HepG2 (cell line): ENCODE data around the gene CPEB4. TPM values are rescaled to one million over a fixed set of nuclear protein-coding genes. Genes with fewer than 3 reads are reported as not detected.

Source experiments
- ATAC-seq: fragments of 200-7000 bp; cut with Tn5 transposase; 3 replicates; pipeline ENCODE4 v1.9.1; 2020; ENCODE audit warnings: mild to moderate bottlenecking, moderate library complexity
- BruUV-seq: library from RNA; stranded (reverse); fragments of 400-500 nt; replicated peaks from 2 replicates; lab custom pipeline; 2021; lab: Mats Ljungman, UMichigan
- CTCF ChIA-PET: fragments of 300-600 bp; formaldehyde crosslinking; extraction: SDS; loops from one replicate; lab custom pipeline; 2021; ENCODE audit warnings: low total read pairs, inconsistent platforms, low intra/inter-chr PET ratio; lab: Yijun Ruan, JAX
- POLR2A ChIA-PET: fragments of 350-600 bp; sonication (Branson Sonifier 250); formaldehyde crosslinking; loops from one replicate; lab custom pipeline; 2020; ENCODE audit warnings: antibody characterized with exemption, inconsistent platforms; lab: Yijun Ruan, JAX
- DNase-seq: peaks from one replicate; pipeline ENCODE4 v3.0.0-alpha.2; 2015; ENCODE audit warnings: low spot score
- FAIRE-seq: peaks from 3 replicates; lab custom pipeline; 2011; peaks lifted over from hg19 to GRCh38; lab: Jason Lieb, UNC
- H2AFZ ChIP-seq: one replicate; pipeline ENCODE4 v1.6.1; 2011; ENCODE audit warnings: low read length, inconsistent platforms
- H3K27ac ChIP-seq: fragments of 300-600 bp; 3 replicates; pipeline ENCODE4 v1.8.0; 2011; ENCODE audit warnings: mixed run types, mild to moderate bottlenecking, mixed read lengths, low read length, inconsistent platforms; ENCODE audit not compliant: insufficient read depth; ENCODE audit errors: extremely low read length
- H3K27me3 ChIP-seq, 2 experiments: fragments of 200-600 bp in 1 of 2; 2 replicates in 1 of 2; 3 replicates in 1 of 2; pipeline versions ENCODE4 v1.6.0 to v1.8.0; 2011; ENCODE audit warnings: low read length in 2 of 2, mild to moderate bottlenecking in 2 of 2, moderate library complexity in 2 of 2, inconsistent platforms in 1 of 2; ENCODE audit not compliant: insufficient read depth in 2 of 2, control insufficient read depth in 1 of 2
- H3K36me3 ChIP-seq, 2 experiments: fragments of 200-600 bp in 1 of 2; replicated peaks in 1 of 2; 2 replicates in 1 of 2; 3 replicates in 1 of 2; pipeline versions ENCODE4 v1.5.1 to v1.8.0; 2011; ENCODE audit warnings: low read length in 2 of 2, inconsistent platforms in 1 of 2; ENCODE audit not compliant: insufficient read depth in 2 of 2, control insufficient read depth in 1 of 2
- H3K4me1 ChIP-seq: 2 replicates; pipeline ENCODE4 v1.5.1; 2012; ENCODE audit warnings: low read length, inconsistent platforms; ENCODE audit not compliant: insufficient read depth
- H3K4me2 ChIP-seq: 2 replicates; pipeline ENCODE4 v1.6.0; 2011; ENCODE audit warnings: low read depth, low read length, inconsistent platforms
- H3K4me3 ChIP-seq, 3 experiments: fragments of 200-600 bp in 1 of 3; sonication (generic), shearing (Covaris generic) in 1 of 3; replicated peaks in 1 of 3; 2 replicates each; pipeline ENCODE4 v1.5.1; 2011 to 2016; ENCODE audit warnings: low read length in 3 of 3, inconsistent platforms in 2 of 3, low read depth in 2 of 3, mild to moderate bottlenecking in 2 of 3, control low read depth in 1 of 3, mixed read lengths in 1 of 3; ENCODE audit not compliant: insufficient read depth in 1 of 3
- H3K79me2 ChIP-seq: one replicate; pipeline ENCODE4 v1.6.1; 2011; ENCODE audit warnings: low read length, inconsistent platforms; ENCODE audit not compliant: insufficient read depth
- H3K9ac ChIP-seq: 2 replicates; pipeline ENCODE4 v1.6.0; 2011; ENCODE audit warnings: mild to moderate bottlenecking, low read depth, low read length, inconsistent platforms; ENCODE audit not compliant: insufficient read depth
- H3K9me3 ChIP-seq: 2 replicates; pipeline ENCODE4 v1.5.1; 2012; ENCODE audit warnings: mild to moderate bottlenecking, low read length
- H4K20me1 ChIP-seq: 2 replicates; pipeline ENCODE4 v1.6.0; 2011; ENCODE audit warnings: inconsistent platforms, mild to moderate bottlenecking, low read length, moderate library complexity; ENCODE audit not compliant: insufficient read depth
- ATF7 ChIP-seq, 2 experiments: fragments of 450-650 bp in 1 of 2; sonication (generic) in 1 of 2; formaldehyde crosslinking in 1 of 2; IDR thresholded peaks; 2 replicates each; pipeline versions ENCODE4 v1.4.0 to v1.6.1; 2016 to 2020; ENCODE audit warnings: antibody characterized with exemption in 1 of 2, mild to moderate bottlenecking in 1 of 2, missing genetic modification reagents in 1 of 2
- CEBPB ChIP-seq: IDR thresholded peaks from 2 replicates; pipeline ENCODE4 v1.6.1; 2011; ENCODE audit warnings: low read depth, low read length, improper control_type of control experiment, borderline replicate concordance
- CEBPG ChIP-seq: IDR thresholded peaks from 2 replicates; pipeline ENCODE4 v1.6.1; 2016
- FOXA3 ChIP-seq: IDR thresholded peaks from 2 replicates; pipeline ENCODE4 v1.6.1; 2016; ENCODE audit warnings: missing genetic modification reagents, missing compliant biosample characterization
- FOXP1 ChIP-seq, 2 experiments: fragments of 450-650 bp in 1 of 2; IDR thresholded peaks; 2 replicates each; pipeline ENCODE4 v1.6.1; 2017 to 2018; ENCODE audit warnings: antibody characterized with exemption in 1 of 2
- MXI1 ChIP-seq: IDR thresholded peaks from 3 replicates; pipeline ENCODE4 v1.6.1; 2012; ENCODE audit warnings: low read depth, low read length, inconsistent platforms, borderline replicate concordance
- NR2F6 ChIP-seq, 2 experiments: IDR thresholded peaks; 2 replicates each; pipeline ENCODE4 v1.6.1; 2016; ENCODE audit warnings: antibody characterized with exemption in 1 of 2, mild to moderate bottlenecking in 1 of 2
- U2AF1 ChIP-seq: fragments of 200-400 bp; formaldehyde crosslinking; optimal IDR thresholded peaks from 2 replicates; pipeline ENCODE3; 2017; ENCODE audit warnings: mild to moderate bottlenecking, low read depth, low read length
- ZNF282 ChIP-seq: fragments of 450-650 bp; IDR thresholded peaks from 2 replicates; pipeline ENCODE4 v1.6.1; 2018; ENCODE audit not compliant: partially characterized antibody
- WGBS: methylation state at CpG from one replicate; pipeline ENCODE4 v1.1.6; 2017; ENCODE audit warnings: low lambda C conversion rate; 5-methylcytosine and 5-hydroxymethylcytosine counted together
- in situ Hi-C: cut with HindIII; loops from 2 replicates; pipeline ENCODE4 v1.10.0; 2017; ENCODE audit warnings: low pct_unique_long_range_greater_than_20kb; ENCODE audit not compliant: extremely low pct_ligation_motif_present
- intact Hi-C: fragments of 100-400 bp; cut with micrococcal nuclease; formaldehyde crosslinking; loops from one replicate; pipeline ENCODE4 v1.10.0; 2022; ENCODE audit not compliant: unreplicated experiment
- polyA plus RNA-seq, 8 experiments: library from polyadenylated mRNA; depleted of rRNA in 3 of 8; stranded (reverse) in 7 of 8; unstranded in 1 of 8; fragments of >200 nt; fragmentation: Illumina TruSeq in 4 of 8; extraction: Trizol in 4 of 8; gene quantifications; 2 replicates each; pipeline versions ENCODE4 v1.2.1 to v1.2.3, GENCODE V29; 2011 to 2016; ENCODE audit warnings: low read depth in 4 of 8, missing spikeins in 1 of 8, mixed read lengths in 1 of 8; ENCODE audit not compliant: insufficient read depth in 1 of 8
- total RNA-seq, 5 experiments: library from RNA; depleted of rRNA; stranded (reverse); fragments of >200 nt; fragmentation: Illumina TruSeq; extraction: Trizol; gene quantifications; 2 replicates each; pipeline ENCODE4 v1.2.3, GENCODE V29; 2016; ENCODE audit warnings: low read depth in 1 of 5
- TF ChIP-seq, protein P1 (sequence below): sonication (generic); formaldehyde crosslinking; IDR thresholded peaks from 2 replicates; pipeline ENCODE4 v1.5.1; 2020; ENCODE audit warnings: mild to moderate bottlenecking, moderate library complexity, missing genetic modification reagents

CPEB4 gene
- total and polyA plus RNA-seq, 2 of the 13 experiments (the other 11 are each of a cell fraction or from before 2014, with no cell fraction given) = 7.7 to 26.7 TPM

DNA sequence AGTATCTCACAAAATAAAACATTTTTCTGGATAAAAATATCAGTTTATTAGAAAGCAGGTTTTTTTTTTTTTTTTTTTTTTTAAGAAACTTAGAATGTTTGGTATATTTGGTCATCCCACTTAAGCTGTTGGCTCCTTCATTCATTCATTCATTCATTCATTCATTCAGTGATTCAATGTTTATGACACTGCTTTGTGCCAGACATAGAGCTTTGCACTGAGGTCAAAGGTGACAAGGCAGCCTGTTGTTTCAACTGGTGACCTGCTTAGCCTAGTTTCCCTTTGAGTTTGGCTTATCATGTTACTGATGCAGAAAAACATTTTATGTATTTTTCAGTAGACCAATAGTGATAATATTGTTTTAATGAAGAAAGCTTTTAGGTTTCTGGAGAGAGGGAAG, 23.5 kb downstream of the CPEB4 start (continued):
- TF ChIP-seq MXI1 = no peak
- TF ChIP-seq U2AF1 = no peak
- no peak for TF ChIP-seq ATF7 (IDR thresholded peaks at IDR 0.05)
- no peak for TF ChIP-seq ATF7 (CRISPR knock-in tag; IDR thresholded peaks at IDR 0.05)
- TF ChIP-seq, all 625 proteins: peak for 4

DNA sequence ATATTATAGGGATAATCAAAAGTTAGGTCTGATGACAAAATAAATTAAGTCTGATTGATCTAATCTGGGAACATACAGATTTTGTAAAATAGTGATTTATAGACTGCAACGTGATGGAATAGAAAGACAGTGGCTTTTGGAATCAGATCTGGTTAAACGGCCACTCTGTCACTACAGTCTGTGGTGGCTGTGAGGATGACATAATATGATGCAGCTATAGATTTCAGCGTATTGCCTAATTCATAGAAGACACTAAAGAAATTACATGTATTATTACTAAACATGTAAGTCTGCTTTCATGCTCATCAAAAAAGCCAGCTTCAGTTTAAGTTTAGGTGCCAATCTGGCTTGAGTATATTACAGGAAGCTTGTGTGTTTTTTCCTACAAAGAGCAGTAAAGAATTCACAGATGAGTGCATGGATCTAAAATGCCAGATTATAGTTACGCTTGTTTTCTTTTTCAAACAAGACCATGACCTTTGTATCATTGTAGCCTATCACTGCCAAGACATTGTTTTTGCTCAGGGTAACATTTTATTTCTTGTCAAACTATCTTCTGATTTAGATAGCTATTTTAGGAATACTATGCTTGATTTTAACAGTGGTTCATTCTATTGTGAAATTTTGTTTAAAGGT, 25.7 kb downstream of the CPEB4 start:
- Histone ChIP-seq H3K36me3 (peaks cover 2 to 28% of the 10 kb centered on the region in 2 experiments; a peak in 3 of 5 replicates), H4K20me1 (no peaks in the 10 kb centered on the region), H3K27ac (no peak overlapping the region), H3K4me2 (no peak overlapping the region), H2AFZ (no peak overlapping the region), H3K27me3 (no peaks in the 10 kb centered on the region), H3K9ac (no peak overlapping the region), H3K4me1 (peaks cover 51% of the 10 kb centered on the region), H3K4me3 (no peak overlapping the region), H3K79me2 (peaks cover 29% of the 10 kb centered on the region), H3K9me3 (no peaks in the 10 kb centered on the region)
- FAIRE-seq (no peak), DNase-seq (no peak), ATAC-seq (no peak; the same call in 2 of the 3 replicates)
- POLR2A ChIA-PET = interaction anchor here (0.8 to 1.6 kb wide), 2 partner anchors 26 kb away, joined by 3 to 5 read pairs; partner anchors contain the start of gene CPEB4
- CTCF ChIA-PET = no interaction called here
- no peak for TF ChIP-seq FOXP1 (IDR thresholded peaks at IDR 0.05)
- 0 out of 2 replicates have a peak, but pooled peaks have one; percentile 13 for TF ChIP-seq FOXP1 (CRISPR knock-in tag; IDR thresholded peaks at IDR 0.05)
- no peak for TF ChIP-seq ZNF282
- TF ChIP-seq FOXA3 (CRISPR knock-in tag) = 0 out of 2 replicates have a peak, but pooled peaks have one; percentile 14
- TF ChIP-seq CEBPG = peak; percentile 20; the same call in 1 of the 2 replicates
- TF ChIP-seq, protein P1, sequence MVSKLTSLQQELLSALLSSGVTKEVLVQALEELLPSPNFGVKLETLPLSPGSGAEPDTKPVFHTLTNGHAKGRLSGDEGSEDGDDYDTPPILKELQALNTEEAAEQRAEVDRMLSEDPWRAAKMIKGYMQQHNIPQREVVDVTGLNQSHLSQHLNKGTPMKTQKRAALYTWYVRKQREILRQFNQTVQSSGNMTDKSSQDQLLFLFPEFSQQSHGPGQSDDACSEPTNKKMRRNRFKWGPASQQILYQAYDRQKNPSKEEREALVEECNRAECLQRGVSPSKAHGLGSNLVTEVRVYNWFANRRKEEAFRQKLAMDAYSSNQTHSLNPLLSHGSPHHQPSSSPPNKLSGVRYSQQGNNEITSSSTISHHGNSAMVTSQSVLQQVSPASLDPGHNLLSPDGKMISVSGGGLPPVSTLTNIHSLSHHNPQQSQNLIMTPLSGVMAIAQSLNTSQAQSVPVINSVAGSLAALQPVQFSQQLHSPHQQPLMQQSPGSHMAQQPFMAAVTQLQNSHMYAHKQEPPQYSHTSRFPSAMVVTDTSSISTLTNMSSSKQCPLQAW (CRISPR knock-in tag) = no peak
- TF ChIP-seq CEBPB = peak; percentile 42; the same call in 1 of the 2 replicates
- 0 out of 2 replicates have a peak, but pooled peaks have one; percentile 23 for TF ChIP-seq NR2F6 (IDR thresholded peaks at IDR 0.05)
- TF ChIP-seq NR2F6 (CRISPR knock-in tag; IDR thresholded peaks at IDR 0.05) = no peak
- no TSS peak for BruUV-seq
- intact Hi-C loops = no loop called here
- 65% methylated on average over 4 of the region's 4 CpGs for WGBS
- in situ Hi-C loops = no loop called here
